WTC11 (cell line): ENCODE results near the gene MGMT. TPM values are rescaled to one million over a fixed set of nuclear protein-coding genes. Genes with fewer than 3 reads are reported as not detected.

Experiments
- ATAC-seq: fragments of 200-7000 bp; cut with Tn5 transposase; 2 replicates; pipeline ENCODE4 v1.10.0; 2021; ENCODE audit warnings: mild to moderate bottlenecking, moderate library complexity
- CTCF ChIA-PET: fragments of 300-600 bp; sonication (Branson Sonifier 250); formaldehyde crosslinking; loops from one replicate; lab custom pipeline; 2021; ENCODE audit warnings: antibody characterized with exemption; lab: Charles Lee
- POLR2A ChIA-PET: fragments of 350-600 bp; sonication (Branson Sonifier 250); formaldehyde crosslinking; loops from one replicate; lab custom pipeline; 2021; ENCODE audit warnings: antibody characterized with exemption; lab: Charles Lee
- DNase-seq: peaks from one replicate; pipeline ENCODE4 v3.0.0; 2021; ENCODE audit warnings: low spot score
- H3K27ac Mint-ChIP-seq: 2 replicates; pipeline ENCODE4 v1.8.0; 2021; ENCODE audit warnings: mixed read lengths
- H3K27me3 Mint-ChIP-seq: 2 replicates; pipeline ENCODE4 v1.8.0; 2021; ENCODE audit warnings: low read depth, mild to moderate bottlenecking, moderate library complexity, mixed read lengths
- H3K36me3 Mint-ChIP-seq: 2 replicates; pipeline ENCODE4 v1.8.0; 2021; ENCODE audit warnings: mixed read lengths
- H3K4me1 Mint-ChIP-seq: 2 replicates; pipeline ENCODE4 v1.8.0; 2022; ENCODE audit warnings: mixed read lengths
- H3K4me3 Mint-ChIP-seq: 2 replicates; pipeline ENCODE4 v1.8.0; 2021; ENCODE audit warnings: mild to moderate bottlenecking, moderate library complexity, mixed read lengths
- H3K9me3 Mint-ChIP-seq: 2 replicates; pipeline ENCODE4 v1.8.0; 2021; ENCODE audit warnings: mixed read lengths
- ELF4 ChIP-seq: sonication (generic); formaldehyde crosslinking; IDR thresholded peaks from 2 replicates; pipeline ENCODE4 v1.8.1; 2022; ENCODE audit warnings: low read depth, mild to moderate bottlenecking, moderate library complexity, missing genetic modification reagents
- EMX1 ChIP-seq: fragments of 250-450 bp; sonication (Bioruptor Pico); IDR thresholded peaks from 2 replicates; pipeline ENCODE4 v1.8.0; 2021; ENCODE audit warnings: mild to moderate bottlenecking
- ETV6 ChIP-seq: sonication (generic); formaldehyde crosslinking; IDR thresholded peaks from 2 replicates; pipeline ENCODE4 v1.8.1; 2022; ENCODE audit warnings: mild to moderate bottlenecking, missing genetic modification reagents
- FOXP1 ChIP-seq: sonication (generic); formaldehyde crosslinking; IDR thresholded peaks from 2 replicates; pipeline ENCODE4 v1.8.0; 2022; ENCODE audit warnings: missing genetic modification reagents, mild to moderate bottlenecking, moderate library complexity, borderline replicate concordance
- GTF2I ChIP-seq: fragments of 250-450 bp; sonication (Bioruptor Pico); conservative IDR thresholded peaks from 2 replicates; pipeline ENCODE4 v1.4.0; 2021; ENCODE audit warnings: mild to moderate bottlenecking
- HMGA2 ChIP-seq: fragments of 250-450 bp; sonication (Bioruptor Pico); IDR thresholded peaks from 2 replicates; pipeline ENCODE4 v1.4.0; 2021; ENCODE audit warnings: mild to moderate bottlenecking, moderate library complexity
- HMGXB4 ChIP-seq: sonication (generic); formaldehyde crosslinking; IDR thresholded peaks from 2 replicates; pipeline ENCODE4 v1.8.1; 2023; ENCODE audit warnings: mild to moderate bottlenecking, moderate library complexity, missing genetic modification reagents
- JAZF1 ChIP-seq: fragments of 250-450 bp; sonication (Bioruptor Pico); IDR thresholded peaks from 2 replicates; pipeline ENCODE4 v1.9.0; 2021; ENCODE audit warnings: moderate library complexity, mild to moderate bottlenecking, inconsistent platforms
- KAT7 ChIP-seq: sonication (generic); formaldehyde crosslinking; IDR thresholded peaks from 2 replicates; pipeline ENCODE4 v1.8.1; 2023; ENCODE audit warnings: missing genetic modification reagents, mild to moderate bottlenecking, borderline replicate concordance
- MAX ChIP-seq: sonication (generic); formaldehyde crosslinking; IDR thresholded peaks from 2 replicates; pipeline ENCODE4 v1.8.0; 2022; ENCODE audit warnings: mild to moderate bottlenecking, missing genetic modification reagents
- OVOL2 ChIP-seq: fragments of 250-450 bp; sonication (Bioruptor Pico); IDR thresholded peaks from 2 replicates; pipeline ENCODE4 v1.9.0; 2021; ENCODE audit warnings: mild to moderate bottlenecking, borderline replicate concordance
- SMAD3 ChIP-seq: sonication (generic); formaldehyde crosslinking; IDR thresholded peaks from 2 replicates; pipeline ENCODE4 v1.8.0; 2022; ENCODE audit warnings: missing genetic modification reagents, mild to moderate bottlenecking, borderline replicate concordance
- SMAD4 ChIP-seq: sonication (generic); formaldehyde crosslinking; IDR thresholded peaks from 2 replicates; pipeline ENCODE4 v1.8.0; 2022; ENCODE audit warnings: mild to moderate bottlenecking, missing genetic modification reagents
- TEAD1 ChIP-seq: sonication (generic); formaldehyde crosslinking; IDR thresholded peaks from 2 replicates; pipeline ENCODE4 v1.8.0; 2022; ENCODE audit warnings: mild to moderate bottlenecking, missing genetic modification reagents
- TEAD4 ChIP-seq: sonication (generic); formaldehyde crosslinking; IDR thresholded peaks from 2 replicates; pipeline ENCODE4 v1.8.0; 2022; ENCODE audit warnings: mild to moderate bottlenecking, missing genetic modification reagents
- ZBTB43 ChIP-seq: sonication (generic); formaldehyde crosslinking; IDR thresholded peaks from 2 replicates; pipeline ENCODE4 v1.8.1; 2023; ENCODE audit warnings: mild to moderate bottlenecking, missing genetic modification reagents
- ZNF232 ChIP-seq: sonication (generic); formaldehyde crosslinking; IDR thresholded peaks from 2 replicates; pipeline ENCODE4 v1.8.0; 2022; ENCODE audit warnings: mild to moderate bottlenecking, missing genetic modification reagents
- ZNF263 ChIP-seq: sonication (generic); formaldehyde crosslinking; IDR thresholded peaks from 2 replicates; pipeline ENCODE4 v1.8.1; 2022; ENCODE audit warnings: low read depth, mild to moderate bottlenecking, moderate library complexity, missing genetic modification reagents
- ZNF281 ChIP-seq: sonication (generic); formaldehyde crosslinking; IDR thresholded peaks from 2 replicates; pipeline ENCODE4 v1.8.0; 2023; ENCODE audit warnings: mild to moderate bottlenecking, missing genetic modification reagents
- ZNF396 ChIP-seq: fragments of 250-450 bp; sonication (Bioruptor Pico); IDR thresholded peaks from 2 replicates; pipeline ENCODE4 v1.8.0; 2021; ENCODE audit warnings: mild to moderate bottlenecking, moderate library complexity, borderline replicate concordance
- total RNA-seq: library from RNA; stranded (reverse); gene quantifications from 3 replicates; pipeline ENCODE4 v1.2.3, GENCODE V29; 2021

The MGMT gene
- total RNA-seq, 1 experiment from 2014 or later = 11.8 TPM

- ChIA-PET CTCF (interaction anchor here (0.7 kb wide), 1 partner anchor 259 kb away, joined by 3 read pairs; no protein-coding TSS in a partner anchor), POLR2A (no interaction called here)
- H3K4me1 Mint-ChIP-seq = no peaks in the 10 kb centered on the region
- ATAC-seq (no peak), DNase-seq (no peak)
- peaks cover 14% of the 10 kb centered on the region for H3K9me3 Mint-ChIP-seq
- H3K4me3 Mint-ChIP-seq = no peak overlapping the region
- TF ChIP-seq SMAD4 (CRISPR knock-in tag) (no peak), TEAD4 (no peak), MAX (CRISPR knock-in tag) (no peak), EMX1 (CRISPR knock-in tag) (no peak), OVOL2 (CRISPR knock-in tag) (no peak), KAT7 (no peak), FOXP1 (no peak), GTF2I (CRISPR knock-in tag) (no peak), ZNF396 (CRISPR knock-in tag) (no peak)
- H3K27me3 Mint-ChIP-seq = no peaks in the 10 kb centered on the region
- H3K36me3 Mint-ChIP-seq = peaks cover 3% of the 10 kb centered on the region; the same call in 1 of the 2 replicates
- H3K27ac Mint-ChIP-seq = no peak overlapping the region
Observed at GRCh38 chr10:129786216-129786615, 319.2 kb downstream of the MGMT start.

GRCh38 chr10:129787557-129787956 is 320.5 kb downstream of the MGMT start:
- POLR2A ChIA-PET = no interaction called here
- no peak overlapping the region for H3K27ac Mint-ChIP-seq
- H3K27me3 Mint-ChIP-seq = no peaks in the 10 kb centered on the region
- no peak overlapping the region for H3K4me3 Mint-ChIP-seq
- H3K9me3 Mint-ChIP-seq = peaks cover 14% of the 10 kb centered on the region
- H3K36me3 Mint-ChIP-seq = peaks cover 3% of the 10 kb centered on the region; the same call in 1 of the 2 replicates
- TF ChIP-seq TEAD4 (no peak), HMGXB4 (CRISPR knock-in tag) (no peak), ETV6 (CRISPR knock-in tag) (no peak), JAZF1 (CRISPR knock-in tag) (no peak), ZNF263 (CRISPR knock-in tag) (no peak), FOXP1 (no peak), TEAD1 (CRISPR knock-in tag) (no peak), ZBTB43 (CRISPR knock-in tag) (no peak), ZNF281 (CRISPR knock-in tag) (no peak), SMAD3 (CRISPR knock-in tag) (no peak), HMGA2 (no peak), ELF4 (CRISPR knock-in tag) (no peak), ZNF232 (CRISPR knock-in tag) (no peak)
- no peaks in the 10 kb centered on the region for H3K4me1 Mint-ChIP-seq
- CTCF ChIA-PET = no interaction called here
- ATAC-seq (no peak), DNase-seq (no peak)
